ENCODE measurements around the gene SLC10A1. TPM values are rescaled to one million over a fixed set of nuclear protein-coding genes. Genes with fewer than 3 reads are reported as not detected.
"Not testable (repeated sequence)": the region's sequence is repeated elsewhere in the genome, so short reads cannot be mapped to it uniquely, and the experiment has no call there.

Gene SLC10A1
- total RNA-seq = not detected

DNA sequence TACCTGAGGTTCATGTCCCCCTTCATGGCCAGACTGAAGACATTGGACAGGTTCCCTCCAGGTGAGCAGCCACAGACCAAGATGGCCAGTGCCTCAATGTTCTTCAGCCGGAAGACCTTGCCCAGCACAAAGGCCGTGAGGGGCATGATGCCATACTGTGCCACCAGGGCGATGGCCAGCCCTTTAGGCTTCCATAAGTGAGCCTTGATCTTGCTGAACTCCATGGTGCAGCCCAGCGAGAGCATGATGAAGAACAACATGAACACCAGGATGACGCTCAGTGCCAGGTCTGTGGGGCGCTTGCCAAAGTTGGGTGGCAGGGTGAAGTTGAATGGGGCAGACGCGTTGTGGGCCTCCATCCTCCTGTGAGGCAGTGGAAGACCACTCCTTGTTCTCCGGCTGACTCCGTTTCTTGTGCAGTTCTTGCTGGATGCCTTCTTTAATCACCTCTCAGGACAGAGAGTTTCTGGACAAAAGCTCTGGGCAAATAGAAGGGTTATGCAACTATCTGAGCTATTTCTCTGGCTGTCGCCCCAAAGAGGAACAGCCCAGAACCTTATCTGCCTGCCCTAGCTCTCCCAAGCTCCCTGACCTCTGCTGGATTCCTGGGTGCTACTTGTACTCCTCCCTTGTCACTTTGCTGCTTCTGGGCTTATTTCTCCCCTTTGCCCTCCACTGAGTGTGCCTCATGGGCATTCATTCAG is at the start of gene SLC10A1:
Gene SLC10A1 (minus strand): TSS at position 445 of the 704 bp plus-strand sequence. CDS start 86 bp downstream, at position 359.
- DNase-seq = no peak

DNA sequence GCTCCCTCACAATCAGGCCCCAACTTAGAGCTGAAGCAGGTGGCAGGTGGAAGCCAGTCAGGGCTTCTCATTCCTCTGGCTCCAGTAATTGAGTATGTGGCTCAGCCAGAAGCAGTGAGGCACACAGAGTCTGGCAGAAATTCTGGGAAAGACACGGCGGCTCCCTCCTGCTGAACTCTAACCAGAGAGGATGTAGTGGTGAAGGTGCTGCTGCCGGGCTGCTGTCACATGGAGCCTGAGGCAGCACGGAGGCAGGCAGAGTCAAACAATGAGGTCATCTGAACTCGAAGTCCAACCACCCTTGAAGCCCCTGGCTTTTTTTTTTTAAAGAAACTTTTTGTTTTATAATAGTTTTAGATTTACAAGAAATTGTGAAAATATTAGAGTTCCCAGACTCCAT is 48.7 kb upstream of the SLC10A1 start:
- no peak for DNase-seq

DNA sequence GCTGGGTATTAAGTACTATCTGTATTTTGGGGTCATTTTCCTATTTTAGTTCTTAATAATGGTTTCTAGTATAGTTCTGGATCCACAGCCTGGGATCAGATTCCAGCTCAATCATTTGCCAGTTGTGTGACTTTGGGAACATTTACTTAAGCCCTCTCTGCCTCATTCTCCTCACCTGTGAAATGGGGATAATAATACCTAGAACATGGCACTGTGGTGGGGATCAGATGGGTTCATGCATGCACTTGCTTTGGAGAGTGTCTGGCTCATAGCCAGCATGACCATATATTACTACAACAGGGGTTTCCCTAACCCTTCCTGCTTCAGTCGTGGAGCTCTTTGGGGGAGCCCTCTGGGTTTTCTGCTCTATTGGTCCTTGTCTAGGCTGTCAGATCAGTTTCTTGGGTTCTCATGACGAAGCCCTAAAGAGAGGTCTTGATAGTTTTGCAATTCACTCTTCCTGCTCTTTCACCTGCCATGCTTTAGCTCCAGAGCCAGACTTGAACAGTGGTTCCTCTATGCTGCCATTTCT is 48.1 kb upstream of the SLC10A1 start:
- DNase-seq = no peak

DNA sequence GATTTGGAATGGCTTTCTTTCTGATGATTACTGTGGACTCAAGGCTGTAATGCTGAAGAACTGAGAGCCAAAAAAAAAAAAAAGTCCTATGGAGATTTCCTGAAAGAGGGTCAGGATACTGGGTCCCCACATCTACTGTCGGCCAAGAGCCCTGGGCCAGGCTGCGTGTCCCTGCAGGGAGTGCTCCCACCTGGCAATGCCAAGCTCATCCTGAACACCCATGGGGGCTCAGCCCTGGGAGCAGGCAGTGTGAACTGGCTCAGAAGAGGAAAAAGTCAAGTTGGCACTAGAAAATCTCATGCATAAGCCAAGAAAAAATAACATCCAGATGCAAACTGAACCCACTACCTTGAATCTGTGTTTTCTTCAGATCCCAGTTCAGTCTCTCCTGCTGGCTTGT is 47.1 kb upstream of the SLC10A1 start:
- no peak for DNase-seq

DNA sequence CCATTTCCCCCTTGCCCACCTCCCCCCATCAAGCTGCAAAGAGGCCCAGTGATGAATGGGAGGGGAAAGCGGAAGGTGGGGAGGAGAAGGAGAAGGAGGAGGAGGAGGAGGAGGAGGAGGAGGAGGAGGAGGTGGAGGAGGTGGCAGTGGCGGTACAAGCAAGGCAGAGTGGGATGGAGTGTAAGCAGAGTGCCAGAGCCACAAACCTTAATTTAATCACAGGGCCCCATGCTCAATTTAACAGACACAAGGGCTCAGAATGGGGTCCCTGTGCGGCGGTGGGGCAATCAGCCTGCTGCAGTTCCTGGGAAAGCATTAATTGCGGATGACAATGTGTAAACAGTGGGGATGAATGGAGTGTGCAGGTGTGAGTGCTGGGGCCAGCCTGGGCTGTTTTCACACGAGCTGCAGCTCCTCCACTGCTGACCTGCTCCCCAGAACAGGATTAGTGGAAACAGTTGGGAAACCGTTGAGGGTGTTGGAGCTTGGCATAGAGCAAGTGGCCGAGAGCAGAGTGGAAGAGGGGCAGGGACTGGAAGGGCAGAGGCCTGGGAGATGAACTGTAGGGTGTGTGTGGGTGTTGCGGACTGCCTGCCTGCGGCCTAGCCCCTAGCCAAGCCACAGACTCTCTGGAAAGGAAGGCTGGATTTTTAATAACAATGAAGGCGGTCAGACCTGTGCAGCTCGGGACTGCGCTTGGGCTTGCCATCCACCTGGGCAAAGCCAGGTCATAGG is 45.8 kb upstream of the SLC10A1 start:
- no peak for DNase-seq

DNA sequence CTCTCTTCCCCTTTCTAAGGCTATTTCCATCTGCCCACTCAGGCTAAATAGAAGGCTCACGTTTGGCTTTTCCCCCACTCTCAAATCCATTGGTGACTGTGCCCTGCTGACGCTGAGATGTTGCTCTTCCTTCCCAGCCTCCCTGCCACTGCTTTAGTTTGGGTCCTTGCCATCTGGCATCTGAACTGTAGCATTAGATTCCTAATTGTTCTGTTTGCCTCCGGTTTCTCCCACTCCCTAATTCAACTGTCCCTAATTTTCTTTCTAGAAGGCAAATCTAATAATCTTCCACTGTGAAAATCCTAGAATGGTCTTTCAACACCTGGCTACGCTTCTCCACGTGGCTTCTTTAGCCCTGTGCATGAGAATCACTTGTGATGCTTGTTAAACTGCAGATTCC is 44.6 kb upstream of the SLC10A1 start:
- DNase-seq = no peak

GRCh38 chr14:69839661-69840060 is 42.6 kb upstream of the SLC10A1 start:
- no peak for DNase-seq

DNA sequence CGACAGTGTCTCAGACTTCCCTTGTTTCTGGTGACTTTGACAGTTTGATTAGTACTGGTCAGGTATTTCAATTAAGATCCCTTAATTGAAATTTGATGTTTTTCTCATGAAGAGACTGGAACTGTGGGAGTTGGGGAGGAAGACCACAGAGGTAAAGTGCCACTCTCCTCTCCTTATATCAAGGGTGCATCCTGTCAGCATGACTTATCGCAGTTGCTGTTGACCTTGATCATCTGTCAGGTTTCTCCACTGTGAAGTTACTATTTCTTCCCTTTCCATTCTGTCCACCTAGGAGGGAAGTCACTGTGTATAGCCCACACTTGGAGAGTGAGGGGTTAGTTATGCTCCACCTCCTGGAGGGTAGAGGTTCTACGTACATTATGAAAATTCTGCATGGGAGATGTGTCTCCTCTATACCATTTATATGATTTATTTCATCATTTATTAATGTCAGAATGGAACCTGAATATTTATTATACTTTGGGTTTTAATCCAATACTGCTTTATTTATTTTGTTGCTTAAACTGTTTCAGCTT is 41.9 kb upstream of the SLC10A1 start:
- DNase-seq = no peak

DNA sequence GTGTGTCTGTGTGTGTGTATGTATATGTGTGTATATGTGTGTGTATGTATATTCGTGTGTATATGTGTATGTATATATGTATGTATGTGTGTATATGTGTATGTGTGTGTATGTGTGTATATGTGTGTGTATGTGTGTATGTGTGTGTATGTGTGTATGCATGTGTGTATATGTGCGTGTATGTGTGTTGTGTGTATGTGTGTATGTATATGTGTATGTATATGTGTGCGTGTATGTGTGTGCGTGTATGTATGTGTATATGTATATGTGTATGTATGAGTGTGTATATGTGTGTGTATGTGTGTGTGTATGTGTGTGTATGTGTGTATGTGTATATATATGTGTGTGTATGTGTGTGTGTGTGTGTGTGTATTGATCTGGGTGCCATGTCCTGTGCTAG is 31.8 kb upstream of the SLC10A1 start:
- no peak for DNase-seq

GRCh38 chr14:69828354-69828753 is 31.3 kb upstream of the SLC10A1 start:
- no peak for DNase-seq

GRCh38 chr14:69827560-69827959 is 30.5 kb upstream of the SLC10A1 start:
- DNase-seq = no peak

DNA sequence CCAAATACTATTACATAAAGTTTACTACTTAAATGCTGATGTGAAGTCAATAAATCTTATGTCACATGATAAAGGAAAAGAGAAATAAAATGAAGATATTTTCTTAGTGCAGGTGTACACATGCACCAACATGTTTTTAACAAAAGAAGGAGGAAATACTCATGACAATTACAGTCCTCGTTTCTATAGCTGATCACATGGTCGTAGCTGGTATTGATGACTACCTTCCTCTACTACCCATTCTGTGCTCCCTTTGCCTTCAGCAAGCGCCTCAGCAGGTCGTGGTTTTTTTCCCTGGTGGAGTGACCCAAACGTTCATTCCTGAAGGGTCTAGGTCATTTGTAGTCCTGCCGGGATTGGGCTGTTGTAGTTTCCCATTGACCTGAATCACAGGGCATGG is 25.4 kb upstream of the SLC10A1 start:
- DNase-seq = no peak

GRCh38 chr14:69820991-69821390 is 23.9 kb upstream of the SLC10A1 start:
- no peak for DNase-seq

DNA sequence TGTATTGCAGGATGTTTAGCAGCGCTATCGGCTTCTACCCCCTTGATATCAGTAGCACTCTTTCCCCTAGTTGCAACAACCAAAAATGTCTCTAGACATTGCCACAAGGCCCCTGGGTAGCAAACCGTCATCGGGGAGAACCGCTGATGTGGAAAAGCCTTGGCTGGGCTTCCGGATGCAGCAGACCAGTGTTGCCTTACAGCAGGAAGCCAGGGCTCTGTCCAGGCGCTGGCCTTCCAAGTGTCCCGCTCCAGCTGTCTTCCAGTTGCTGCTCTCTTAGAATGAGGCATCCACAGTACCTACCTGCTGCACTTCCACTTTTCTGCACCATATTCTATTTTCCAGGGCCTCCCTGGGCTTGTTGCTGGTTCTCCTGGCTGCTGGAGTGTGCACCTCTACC is 22.6 kb upstream of the SLC10A1 start:
- no peak for DNase-seq

DNA sequence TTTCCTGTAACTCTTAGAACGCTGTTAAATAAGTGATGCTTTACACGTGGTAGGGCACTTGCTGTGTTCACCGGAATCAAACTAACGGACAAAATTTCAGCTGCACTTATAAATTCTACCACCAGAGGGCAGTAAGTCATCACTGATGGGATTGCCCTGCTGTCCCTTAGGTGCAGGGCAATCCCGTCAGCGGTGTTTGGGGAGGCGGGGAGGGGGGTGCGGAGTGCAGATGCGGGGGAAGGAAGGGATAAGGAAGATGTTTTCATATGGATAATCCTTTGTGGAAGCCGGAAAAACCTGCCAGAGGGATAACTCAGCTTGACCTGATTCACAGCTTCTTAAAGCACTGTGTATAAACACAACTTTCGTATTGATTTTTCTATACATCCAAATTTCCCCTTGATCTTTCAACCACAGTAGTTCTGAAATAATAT is 21.7 kb upstream of the SLC10A1 start:
- DNase-seq = peak; percentile 51

DNA sequence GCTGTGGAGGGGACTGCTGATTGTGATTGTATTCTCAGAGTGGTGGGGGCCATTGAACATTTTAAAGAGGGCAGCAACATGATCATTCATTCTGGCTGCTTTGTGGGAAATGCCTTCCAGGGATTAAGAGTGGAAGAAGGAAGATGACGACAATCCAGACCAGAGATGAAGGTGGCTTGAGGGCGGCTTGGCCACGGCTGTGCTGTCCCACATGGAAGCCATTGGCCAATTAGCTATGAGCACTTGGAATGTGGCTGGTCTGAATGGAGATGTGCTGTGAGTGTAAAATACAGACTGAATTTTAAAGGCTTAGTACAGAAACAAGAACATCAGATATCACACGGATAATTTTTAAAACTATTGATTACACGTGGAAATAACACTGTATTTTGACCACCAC is 19.2 kb upstream of the SLC10A1 start:
- no peak for DNase-seq

GRCh38 chr14:69815556-69815955 is 18.5 kb upstream of the SLC10A1 start:
- DNase-seq = no peak

GRCh38 chr14:69814397-69814796 is 17.4 kb upstream of the SLC10A1 start:
- no peak for DNase-seq

DNA sequence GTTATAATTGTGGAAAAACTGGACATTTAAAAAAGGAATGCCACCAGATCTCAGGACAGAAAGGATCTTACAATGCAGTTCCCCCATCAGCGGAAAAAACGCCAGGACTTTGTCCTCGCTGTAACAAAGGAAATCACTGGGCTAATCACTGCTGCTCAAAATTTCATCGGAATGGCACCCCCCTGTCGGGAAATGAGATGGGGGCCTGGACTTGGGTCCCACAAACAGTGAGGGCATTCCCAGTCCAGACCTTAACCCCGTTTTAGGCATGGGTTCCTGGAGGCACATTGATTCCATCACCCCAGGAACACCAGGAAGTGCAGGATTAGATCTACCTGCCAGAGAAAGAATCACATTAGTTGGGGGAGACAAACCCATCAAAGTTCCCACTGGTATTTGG is 16.3 kb upstream of the SLC10A1 start:
- DNase-seq = not testable (repeated sequence)

GRCh38 chr14:69812711-69813110 is 15.7 kb upstream of the SLC10A1 start:
- DNase-seq = no peak

GRCh38 chr14:69811868-69812252 is 14.8 kb upstream of the SLC10A1 start:
- DNase-seq = no peak

GRCh38 chr14:69811227-69811867 is 14.3 kb upstream of the SLC10A1 start:
- DNase-seq = no peak

Data from effector CD4-positive, alpha-beta T cell (primary cell).